DMS 273 (cell line): ENCODE measurements around the gene KRT2.

Source experiments
- DNase-seq: peaks from one replicate; lab custom pipeline; 2025; ENCODE audit not compliant: unreplicated experiment; lab: John Stamatoyannopoulos, UW

KRT2 gene

GRCh38 chr12:52667509-52667908 is 15.5 kb upstream of the KRT2 start:
- no peak for DNase-seq

GRCh38 chr12:52666471-52666870 is 14.5 kb upstream of the KRT2 start:
- DNase-seq, result no peak

GRCh38 chr12:52663420-52663819 is 11.4 kb upstream of the KRT2 start:
- DNase-seq, result no peak

- DNase-seq, result no peak
These were observed 10.9 kb upstream of the KRT2 start for GRCh38 chr12:52662918-52663229.

GRCh38 chr12:52662093-52662917 is 10.3 kb upstream of the KRT2 start:
- no peak for DNase-seq

GRCh38 chr12:52661668-52662067 is 9.7 kb upstream of the KRT2 start:
- DNase-seq, result no peak

GRCh38 chr12:52660934-52661499 is 9.0 kb upstream of the KRT2 start:
- DNase-seq, result no peak

- no peak for DNase-seq
These were observed 7.9 kb upstream of the KRT2 start for GRCh38 chr12:52659951-52660350.

GRCh38 chr12:52659395-52659794 is 7.4 kb upstream of the KRT2 start:
- no peak for DNase-seq

- DNase-seq, result no peak
These were observed 6.2 kb upstream of the KRT2 start for GRCh38 chr12:52658196-52658595.

- no peak for DNase-seq
These were observed 5.4 kb upstream of the KRT2 start for GRCh38 chr12:52657250-52657902.

- DNase-seq, result no peak
These were observed 4.6 kb upstream of the KRT2 start for GRCh38 chr12:52656616-52657015.

GRCh38 chr12:52655720-52656124 is 3.7 kb upstream of the KRT2 start:
- DNase-seq, result no peak

- DNase-seq, result no peak
These were observed 3.2 kb upstream of the KRT2 start for GRCh38 chr12:52655251-52655650.

- DNase-seq, result no peak
These were observed 1.4 kb downstream of the KRT2 start for GRCh38 chr12:52650520-52651081.

GRCh38 chr12:52649066-52649465 is 2.9 kb downstream of the KRT2 start:
- no peak for DNase-seq

- DNase-seq, result no peak
These were observed 3.9 kb downstream of the KRT2 start for GRCh38 chr12:52648012-52648550.

- DNase-seq, result no peak
These were observed 4.4 kb downstream of the KRT2 start for GRCh38 chr12:52647601-52648000.

- no peak for DNase-seq
These were observed 5.4 kb downstream of the KRT2 start for GRCh38 chr12:52646613-52647012.

GRCh38 chr12:52645982-52646381 is 6.0 kb downstream of the KRT2 start:
- DNase-seq, result no peak

- no peak for DNase-seq
These were observed 6.8 kb downstream of the KRT2 start for GRCh38 chr12:52645120-52645761.
